SH-SY5Y (cell line): ENCODE data around the gene FGA.

Experiments
- GATA2 ChIP-seq: IDR thresholded peaks from 2 replicates; pipeline ENCODE4 v1.6.1; 2011; ENCODE audit warnings: mild to moderate bottlenecking, low read depth, low read length
- GATA3 ChIP-seq: IDR thresholded peaks from 2 replicates; pipeline ENCODE4 v1.6.1; 2011; ENCODE audit warnings: low read depth, mild to moderate bottlenecking, low read length, moderate library complexity

DNA sequence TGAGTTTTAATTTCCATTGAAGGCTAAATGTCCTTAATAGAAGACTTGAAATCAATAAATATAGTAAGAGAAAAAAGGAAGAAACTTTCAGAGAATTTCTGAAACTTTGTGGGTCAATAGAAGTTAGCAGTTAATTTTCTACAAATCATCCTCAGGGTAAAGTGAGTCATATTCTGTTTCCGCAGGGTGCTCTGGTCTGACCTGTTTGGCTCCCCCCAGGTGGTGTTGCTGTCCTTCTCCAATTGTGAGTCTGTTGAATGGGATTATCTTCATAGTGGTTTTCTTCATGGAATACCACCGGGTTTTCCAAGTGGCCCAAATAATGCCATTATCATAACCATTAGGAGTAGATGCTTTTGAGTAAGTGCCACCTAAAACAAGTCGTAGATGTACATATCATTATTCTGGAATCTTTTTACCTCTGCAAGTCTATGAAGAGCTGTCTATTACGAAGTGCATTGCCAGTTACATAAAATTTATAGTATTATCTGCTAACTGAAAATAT lies 14.2 kb upstream of the FGA start:
- TF ChIP-seq GATA2 (no peak), GATA3 (no peak)
